Endothelial cell of umbilical vein (primary cell): ENCODE measurements around the gene CASP7. TPM values are rescaled to one million over a fixed set of nuclear protein-coding genes. Genes with fewer than 3 reads are reported as not detected.

Experiments
- BruUV-seq: library from RNA; stranded (reverse); fragments of 400-500 nt; replicated peaks from 2 replicates; lab custom pipeline; 2021; lab: Mats Ljungman, UMichigan
- CTCF ChIA-PET: fragments of 300-600, 350-600 bp; sonication (Branson Sonifier 250); formaldehyde crosslinking; loops from one replicate; lab custom pipeline; 2021; ENCODE audit warnings: antibody characterized with exemption, inconsistent platforms; lab: Charles Lee
- POLR2A ChIA-PET: fragments of 300-600, 350-600 bp; sonication (Branson Sonifier 250); formaldehyde crosslinking; loops from one replicate; lab custom pipeline; 2021; ENCODE audit warnings: antibody characterized with exemption, inconsistent platforms; lab: Charles Lee
- DNase-seq: peaks from one replicate; pipeline ENCODE4 v3.0.0-alpha.2; 2011; ENCODE audit warnings: low read depth, low spot score
- FAIRE-seq: peaks from 2 replicates; lab custom pipeline; 2011; peaks lifted over from hg19 to GRCh38; lab: Jason Lieb, UNC
- H2AFZ ChIP-seq: 2 replicates; pipeline ENCODE4 v1.6.0; 2012; ENCODE audit warnings: low read depth, low read length, control low read depth, inconsistent platforms
- H3K27ac ChIP-seq: 2 replicates; pipeline ENCODE4 v1.5.1; 2011; ENCODE audit warnings: low read depth, mild to moderate bottlenecking, control low read depth, low read length, moderate library complexity; ENCODE audit not compliant: insufficient read depth
- H3K27me3 ChIP-seq, 2 experiments: 2 replicates each; pipeline versions ENCODE4 v1.6.0 to v1.6.1; 2011; ENCODE audit warnings: low read length in 2 of 2, mixed read lengths in 1 of 2; ENCODE audit not compliant: control insufficient read depth in 2 of 2, insufficient read depth in 2 of 2
- H3K36me3 ChIP-seq, 2 experiments: 2 replicates in 1 of 2; 3 replicates in 1 of 2; pipeline ENCODE4 v1.5.1; 2011; ENCODE audit warnings: low read length in 2 of 2, mild to moderate bottlenecking in 1 of 2, moderate library complexity in 1 of 2; ENCODE audit not compliant: control insufficient read depth in 2 of 2, insufficient read depth in 2 of 2; ENCODE audit errors: extremely low read depth in 1 of 2
- H3K4me1 ChIP-seq: 3 replicates; pipeline ENCODE4 v1.5.1; 2011; ENCODE audit warnings: mild to moderate bottlenecking, low read length; ENCODE audit not compliant: control insufficient read depth, insufficient read depth; ENCODE audit errors: extremely low read depth
- H3K4me2 ChIP-seq: 2 replicates; pipeline ENCODE4 v1.6.1; 2011; ENCODE audit warnings: low read length, control low read depth, mixed read lengths; ENCODE audit not compliant: insufficient read depth
- H3K4me3 ChIP-seq, 3 experiments: fragments of 200-600 bp in 1 of 3; sonication (generic), shearing (Covaris generic) in 1 of 3; replicated peaks in 1 of 3; 2 replicates each; pipeline ENCODE4 v1.5.1; 2011 to 2016; ENCODE audit warnings: control low read depth in 3 of 3, low read length in 3 of 3, mild to moderate bottlenecking in 2 of 3, inconsistent platforms in 1 of 3, low read depth in 1 of 3, moderate library complexity in 1 of 3; ENCODE audit not compliant: insufficient read depth in 1 of 3
- H3K79me2 ChIP-seq: 2 replicates; pipeline ENCODE4 v1.6.0; 2012; ENCODE audit warnings: low read length, inconsistent platforms; ENCODE audit not compliant: control insufficient read depth, insufficient read depth
- H3K9ac ChIP-seq: replicated peaks from 2 replicates; pipeline ENCODE3; 2011; ENCODE audit warnings: low read length, control low read depth; ENCODE audit not compliant: insufficient read depth; ENCODE audit errors: extremely low read depth
- H3K9me1 ChIP-seq: replicated peaks from 3 replicates; pipeline ENCODE4 v1.6.0; 2011; ENCODE audit warnings: mild to moderate bottlenecking, low read length; ENCODE audit not compliant: control insufficient read depth, insufficient read depth; ENCODE audit errors: extremely low read depth
- H3K9me3 ChIP-seq: replicated peaks from 2 replicates; pipeline ENCODE4 v1.5.1; 2012; ENCODE audit warnings: low read length, inconsistent platforms; ENCODE audit not compliant: control insufficient read depth, insufficient read depth
- H4K20me1 ChIP-seq: replicated peaks from 2 replicates; pipeline ENCODE3; 2011; ENCODE audit warnings: mild to moderate bottlenecking, low read length; ENCODE audit not compliant: control insufficient read depth, insufficient read depth; ENCODE audit errors: extremely low read depth
- CTCF ChIP-seq, 2 donors: IDR thresholded peaks; 1 replicate in 1 of 2; 2 replicates in 1 of 2; pipeline ENCODE4 v1.5.1; 2011; ENCODE audit warnings: low read length in 2 of 2, mild to moderate bottlenecking in 2 of 2, moderate library complexity in 2 of 2, control low read depth in 1 of 2, inconsistent platforms in 1 of 2, low read depth in 1 of 2; ENCODE audit not compliant: insufficient read depth in 1 of 2; ENCODE audit errors: extremely low read depth in 1 of 2
- EZH2 ChIP-seq: IDR thresholded peaks from 2 replicates; pipeline ENCODE4 v1.6.1; 2012; ENCODE audit warnings: borderline replicate concordance, low read depth, mild to moderate bottlenecking, moderate library complexity, low read length, inconsistent platforms; ENCODE audit not compliant: severe bottlenecking
- FOS ChIP-seq: IDR thresholded peaks from 2 replicates; pipeline ENCODE4 v1.6.1; 2011; ENCODE audit warnings: mild to moderate bottlenecking, low read length, moderate library complexity, borderline replicate concordance; ENCODE audit not compliant: insufficient read depth
- GATA2 ChIP-seq: IDR thresholded peaks from 2 replicates; pipeline ENCODE4 v1.7.0; 2011; ENCODE audit warnings: low read depth, mild to moderate bottlenecking, moderate library complexity, mixed read lengths, low read length; ENCODE audit not compliant: insufficient read length, insufficient read depth
- JUN ChIP-seq: IDR thresholded peaks from 2 replicates; pipeline ENCODE4 v1.6.1; 2011; ENCODE audit warnings: borderline replicate concordance, low read depth; ENCODE audit not compliant: insufficient read length, insufficient read depth
- MAX ChIP-seq: IDR thresholded peaks from 2 replicates; pipeline ENCODE4 v1.6.1; 2011; ENCODE audit not compliant: insufficient read depth, insufficient read length
- MYC ChIP-seq: IDR thresholded peaks from one replicate; pipeline ENCODE4 v1.6.1; 2011; ENCODE audit warnings: mild to moderate bottlenecking, low read depth, low read length
- POLR2A ChIP-seq: IDR thresholded peaks from 2 replicates; pipeline ENCODE4 v1.6.1; 2012; ENCODE audit warnings: low read depth, mild to moderate bottlenecking, control low read depth, low read length
- POLR2AphosphoS5 ChIP-seq: IDR thresholded peaks from 2 replicates; pipeline ENCODE4 v1.6.1; 2012; ENCODE audit warnings: low read depth, mild to moderate bottlenecking, control low read depth, low read length, moderate library complexity; ENCODE audit not compliant: insufficient read depth
- dilution Hi-C: fragments of 300-500 bp; cut with MboI; formaldehyde crosslinking; loops from one replicate; pipeline ENCODE4 v1.15.0; 2019; ENCODE audit warnings: low sequenced_read_pairs; ENCODE audit not compliant: extremely low pct_ligation_motif_present
- intact Hi-C: fragments of 100-400 bp; cut with micrococcal nuclease; formaldehyde crosslinking; loops from one replicate; pipeline ENCODE4 v1.10.0; 2022
- polyA plus RNA-seq, 4 experiments: library from polyadenylated mRNA; depleted of rRNA in 3 of 4; stranded (reverse) in 3 of 4; unstranded in 1 of 4; fragments of >200 nt; gene quantifications; 2 replicates each; pipeline versions ENCODE4 v1.2.1 to v1.2.3, GENCODE V29; 2011 to 2012; ENCODE audit warnings: missing spikeins in 1 of 4
- total RNA-seq: library from RNA; stranded (reverse); gene quantifications from 2 replicates; pipeline ENCODE4 v1.2.3, GENCODE V29; 2021

Gene CASP7
- total and polyA plus RNA-seq, 2 donors (not counting 3 experiments of a cell fraction or from before 2014, with no cell fraction given), result 14.6 to 54.3 TPM

GRCh38 chr10:113705344-113705652 is 25.6 kb downstream of the CASP7 start:
- dilution Hi-C loops, result no loop called here
- peaks cover 20% of the 10 kb centered on the region for H3K4me1 ChIP-seq
- TF ChIP-seq GATA2 (no peak), POLR2AphosphoS5 (no peak), MAX (no peak), FOS (no peak), MYC (no peak), CTCF (IDR thresholded peaks at IDR 0.05; ENCODE audit: extremely low read depth in 1 of 2, insufficient read depth in 1 of 2, low read depth in 1 of 2, low read length in 2 of 2) (no peak), JUN (no peak), POLR2A (no peak), EZH2 (no peak)
- ChIA-PET POLR2A (no interaction called here), CTCF (interaction anchor here (0.9 to 3.1 kb wide), 8 partner anchors 11 to 1425 kb away, joined by 3 to 52 read pairs (median 7); partner anchors contain the start of gene CASP7)
- peaks cover 0 to 5% of the 10 kb centered on the region in 2 experiments for H3K36me3 ChIP-seq
- DNase-seq (no peak), FAIRE-seq (no peak)
- BruUV-seq, result no TSS peak
- no peak overlapping the region for H2AFZ ChIP-seq
- H3K4me3 ChIP-seq, result no peak overlapping the region
- H4K20me1 ChIP-seq, result no peaks in the 10 kb centered on the region
- H3K9ac ChIP-seq, result no peak overlapping the region
- H3K4me2 ChIP-seq, result no peak overlapping the region
- no peaks in the 10 kb centered on the region for H3K27me3 ChIP-seq
- no peak overlapping the region for H3K27ac ChIP-seq
- no peaks in the 10 kb centered on the region for H3K9me3 ChIP-seq
- H3K79me2 ChIP-seq, result no peaks in the 10 kb centered on the region
- intact Hi-C loops, result loop anchor here (1.0 to 5.0 kb wide), 6 partner anchors 26 to 600 kb away; partner anchors contain the start of genes ADRB1 and CASP7
- H3K9me1 ChIP-seq, result no peaks in the 10 kb centered on the region
